Chondrocyte (in vitro differentiated cells): ENCODE results near the gene KPNA1. TPM values are rescaled to one million over a fixed set of nuclear protein-coding genes. Genes with fewer than 3 reads are reported as not detected.

Source experiments
- DNase-seq: peaks from one replicate; pipeline ENCODE4 v3.0.0; 2021; ENCODE audit warnings: mixed read lengths, low spot score
- H3K27ac Mint-ChIP-seq: one replicate; pipeline ENCODE4 v1.8.0; 2021; ENCODE audit warnings: mild to moderate bottlenecking, moderate library complexity, mixed read lengths; ENCODE audit not compliant: unreplicated experiment
- H3K27me3 Mint-ChIP-seq: 2 replicates; pipeline ENCODE4 v1.8.0; 2021; ENCODE audit warnings: low read depth, mixed read lengths
- H3K36me3 Mint-ChIP-seq: 2 replicates; pipeline ENCODE4 v1.8.0; 2021; ENCODE audit warnings: low read depth, mixed read lengths
- H3K4me1 Mint-ChIP-seq: 2 replicates; pipeline ENCODE4 v1.8.0; 2021; ENCODE audit warnings: low read depth, mild to moderate bottlenecking, mixed read lengths
- H3K4me3 Mint-ChIP-seq: one replicate; pipeline ENCODE4 v1.8.0; 2021; ENCODE audit warnings: mild to moderate bottlenecking, moderate library complexity, mixed read lengths; ENCODE audit not compliant: unreplicated experiment
- H3K9me3 Mint-ChIP-seq: 2 replicates; pipeline ENCODE4 v1.8.0; 2021; ENCODE audit warnings: low read depth, mixed read lengths
- total RNA-seq: library from RNA; stranded (reverse); gene quantifications from 3 replicates; pipeline ENCODE4 v1.2.1, GENCODE V29; 2021
- TF ChIP-seq, protein P1 (sequence below): fragments of 200-600 bp; sonication (generic); IDR thresholded peaks from 2 replicates; pipeline ENCODE4 v1.5.0; 2021; ENCODE audit warnings: antibody characterized with exemption, mild to moderate bottlenecking, moderate library complexity

The KPNA1 gene
- total RNA-seq, 1 donor from 2014 or later, result 85.6 TPM

- TF ChIP-seq, protein P1, sequence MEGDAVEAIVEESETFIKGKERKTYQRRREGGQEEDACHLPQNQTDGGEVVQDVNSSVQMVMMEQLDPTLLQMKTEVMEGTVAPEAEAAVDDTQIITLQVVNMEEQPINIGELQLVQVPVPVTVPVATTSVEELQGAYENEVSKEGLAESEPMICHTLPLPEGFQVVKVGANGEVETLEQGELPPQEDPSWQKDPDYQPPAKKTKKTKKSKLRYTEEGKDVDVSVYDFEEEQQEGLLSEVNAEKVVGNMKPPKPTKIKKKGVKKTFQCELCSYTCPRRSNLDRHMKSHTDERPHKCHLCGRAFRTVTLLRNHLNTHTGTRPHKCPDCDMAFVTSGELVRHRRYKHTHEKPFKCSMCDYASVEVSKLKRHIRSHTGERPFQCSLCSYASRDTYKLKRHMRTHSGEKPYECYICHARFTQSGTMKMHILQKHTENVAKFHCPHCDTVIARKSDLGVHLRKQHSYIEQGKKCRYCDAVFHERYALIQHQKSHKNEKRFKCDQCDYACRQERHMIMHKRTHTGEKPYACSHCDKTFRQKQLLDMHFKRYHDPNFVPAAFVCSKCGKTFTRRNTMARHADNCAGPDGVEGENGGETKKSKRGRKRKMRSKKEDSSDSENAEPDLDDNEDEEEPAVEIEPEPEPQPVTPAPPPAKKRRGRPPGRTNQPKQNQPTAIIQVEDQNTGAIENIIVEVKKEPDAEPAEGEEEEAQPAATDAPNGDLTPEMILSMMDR, result no peak
- DNase-seq, result no peak
- Mint-ChIP-seq H3K4me1 (peaks cover 13% of the 10 kb centered on the region), H3K4me3 (no peak overlapping the region), H3K27me3 (no peaks in the 10 kb centered on the region), H3K36me3 (no peaks in the 10 kb centered on the region), H3K9me3 (no peaks in the 10 kb centered on the region), H3K27ac (no peak overlapping the region)
Measured at GRCh38 chr3:122395582-122395981, 119.2 kb downstream of the KPNA1 start.

DNA sequence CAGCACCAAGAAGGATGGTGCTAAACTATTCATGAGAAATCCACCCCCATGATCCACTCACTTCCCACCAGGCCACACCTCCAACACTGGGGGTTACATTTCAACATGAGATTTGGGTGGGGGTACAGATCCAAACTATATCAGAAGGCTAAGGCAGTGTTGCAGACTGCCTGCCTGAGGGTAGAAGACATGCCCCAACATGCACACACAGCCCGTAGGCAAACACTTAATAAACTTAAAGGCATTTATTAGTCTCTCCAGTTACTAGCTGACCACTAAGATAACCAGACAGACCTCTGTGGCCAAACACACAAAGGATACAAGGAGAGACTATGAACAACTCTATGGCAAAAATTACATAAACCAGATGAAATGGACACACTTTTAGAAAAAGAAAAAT, 120.6 kb downstream of the KPNA1 start:
- no peaks in the 10 kb centered on the region for H3K9me3 Mint-ChIP-seq
- H3K4me1 Mint-ChIP-seq, result peaks cover 13% of the 10 kb centered on the region
- no peaks in the 10 kb centered on the region for H3K27me3 Mint-ChIP-seq
- H3K36me3 Mint-ChIP-seq, result no peaks in the 10 kb centered on the region
- no peak overlapping the region for H3K4me3 Mint-ChIP-seq
- TF ChIP-seq, protein P1, result no peak
- H3K27ac Mint-ChIP-seq, result no peak overlapping the region
- no peak for DNase-seq

GRCh38 chr3:122392868-122393844, 121.6 kb downstream of the KPNA1 start:
- TF ChIP-seq, protein P1, result peak; percentile 88
- Mint-ChIP-seq H3K27ac (no peak overlapping the region), H3K9me3 (no peaks in the 10 kb centered on the region), H3K4me3 (no peak overlapping the region), H3K36me3 (no peaks in the 10 kb centered on the region), H3K4me1 (peaks cover 13% of the 10 kb centered on the region), H3K27me3 (no peaks in the 10 kb centered on the region)
- no peak for DNase-seq

DNA sequence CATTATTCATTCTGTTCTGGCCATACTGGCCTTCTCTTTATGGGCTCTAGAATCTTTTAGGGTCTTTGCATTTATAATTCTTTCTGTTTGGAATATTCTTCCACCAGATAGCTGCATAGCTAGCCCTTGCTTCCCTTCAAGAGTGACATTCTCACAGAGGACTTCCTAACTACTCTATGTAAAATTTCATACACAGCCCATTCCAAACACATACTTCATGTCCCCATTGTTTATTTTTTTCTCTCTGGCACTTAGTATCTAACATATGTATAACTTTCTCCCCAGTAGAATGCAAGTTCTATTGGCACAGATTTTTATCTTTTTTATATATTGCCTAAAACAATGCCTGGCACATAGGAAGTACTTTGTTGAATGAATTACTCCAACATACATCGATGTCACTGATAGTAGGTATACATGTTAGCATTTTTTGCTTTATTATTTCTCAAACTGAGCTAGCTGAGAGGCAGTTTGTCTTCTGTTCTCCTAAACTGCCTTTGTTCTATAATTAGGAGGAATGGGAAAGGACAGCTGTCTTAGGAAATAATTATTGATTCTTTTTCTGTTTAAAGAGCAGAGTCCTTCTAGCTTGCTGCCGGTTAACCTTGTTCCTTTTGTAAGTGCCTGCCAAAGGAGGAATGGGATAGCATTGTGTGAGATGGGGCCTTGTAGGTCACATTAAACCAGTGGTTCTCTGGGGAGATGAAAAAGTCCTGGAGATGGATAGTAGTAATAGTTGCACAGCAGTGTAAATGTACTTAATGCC, 122.9 kb downstream of the KPNA1 start:
- peaks cover under 1% of the 10 kb centered on the region for H3K36me3 Mint-ChIP-seq
- peaks cover 10% of the 10 kb centered on the region for H3K4me1 Mint-ChIP-seq
- H3K9me3 Mint-ChIP-seq, result no peaks in the 10 kb centered on the region
- H3K27me3 Mint-ChIP-seq, result no peaks in the 10 kb centered on the region
- no peak overlapping the region for H3K27ac Mint-ChIP-seq
- TF ChIP-seq, protein P1, result no peak
- no peak overlapping the region for H3K4me3 Mint-ChIP-seq
- DNase-seq, result no peak

- Mint-ChIP-seq H3K9me3 (no peaks in the 10 kb centered on the region), H3K4me1 (peaks cover 10% of the 10 kb centered on the region), H3K4me3 (no peak overlapping the region), H3K27ac (no peak overlapping the region), H3K27me3 (no peaks in the 10 kb centered on the region), H3K36me3 (peaks cover 2% of the 10 kb centered on the region)
- TF ChIP-seq, protein P1, result no peak
- DNase-seq, result no peak
Measured at GRCh38 chr3:122390665-122391064, 124.1 kb downstream of the KPNA1 start.
